ENCODE results near the gene TUSC2.

The TUSC2 gene

DNA sequence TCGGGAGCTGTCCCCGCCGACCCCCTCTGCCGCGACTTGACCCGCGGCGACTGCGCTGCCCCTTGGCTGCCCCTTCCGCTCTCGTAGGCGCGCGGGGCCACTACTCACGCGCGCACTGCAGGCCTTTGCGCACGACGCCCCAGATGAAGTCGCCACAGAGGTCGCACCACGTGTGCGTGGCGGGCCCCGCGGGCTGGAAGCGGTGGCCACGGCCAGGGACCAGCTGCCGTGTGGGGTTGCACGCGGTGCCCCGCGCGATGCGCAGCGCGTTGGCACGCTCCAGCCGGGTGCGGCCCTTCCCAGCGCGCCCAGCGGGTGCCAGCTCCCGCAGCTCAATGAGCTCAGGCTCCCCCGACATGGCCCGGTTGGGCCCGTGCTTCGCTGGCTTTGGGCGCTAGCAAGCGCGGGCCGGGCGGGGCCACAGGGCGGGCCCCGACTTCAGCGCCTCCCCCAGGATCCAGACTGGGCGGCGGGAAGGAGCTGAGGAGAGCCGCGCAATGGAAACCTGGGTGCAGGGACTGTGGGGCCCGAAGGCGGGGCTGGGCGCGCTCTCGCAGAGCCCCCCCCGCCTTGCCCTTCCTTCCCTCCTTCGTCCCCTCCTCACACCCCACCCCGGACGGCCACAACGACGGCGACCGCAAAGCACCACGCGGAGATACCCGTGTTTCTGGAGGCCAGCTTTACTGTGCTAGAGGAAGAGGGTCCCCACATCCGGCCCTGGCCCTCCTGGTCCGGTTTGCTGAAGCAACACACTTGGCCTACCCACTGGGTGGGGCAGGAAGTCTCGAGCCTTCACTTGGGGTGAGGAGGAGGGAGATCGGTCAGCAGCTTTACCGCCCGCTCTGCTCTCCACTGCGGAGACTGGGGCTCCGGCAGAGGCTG is 12.7 kb upstream of the TUSC2 start, which contains the start of gene RASSF1:
Gene RASSF1 (minus strand): TSS at position 389 of the 882 bp plus-strand sequence. CDS start 31 bp downstream, at position 358.
- Histone ChIP-seq H3K36me3 (ENCODE audit: low read depth) (peaks cover 8% of the 10 kb centered on the region), H3K27me3 (ENCODE audit: insufficient read depth, poor library complexity, severe bottlenecking) (no peaks in the 10 kb centered on the region), H3K4me1 (ENCODE audit: insufficient read depth, poor library complexity, severe bottlenecking) (peaks cover 10% of the 10 kb centered on the region), H3K27ac (ENCODE audit: poor library complexity, severe bottlenecking) (peak within 1 kb of the TSS; percentile 17), H3K9me3 (ENCODE audit: severe bottlenecking) (no peaks in the 10 kb centered on the region), H3K4me3 (ENCODE audit: severe bottlenecking) (peak within 1 kb of the TSS; percentile 39)
- DNase-seq (ENCODE audit: low spot score) (no peak), ATAC-seq (ENCODE audit: low read depth) (peak; percentile 37)
- TF ChIP-seq, protein P1, sequence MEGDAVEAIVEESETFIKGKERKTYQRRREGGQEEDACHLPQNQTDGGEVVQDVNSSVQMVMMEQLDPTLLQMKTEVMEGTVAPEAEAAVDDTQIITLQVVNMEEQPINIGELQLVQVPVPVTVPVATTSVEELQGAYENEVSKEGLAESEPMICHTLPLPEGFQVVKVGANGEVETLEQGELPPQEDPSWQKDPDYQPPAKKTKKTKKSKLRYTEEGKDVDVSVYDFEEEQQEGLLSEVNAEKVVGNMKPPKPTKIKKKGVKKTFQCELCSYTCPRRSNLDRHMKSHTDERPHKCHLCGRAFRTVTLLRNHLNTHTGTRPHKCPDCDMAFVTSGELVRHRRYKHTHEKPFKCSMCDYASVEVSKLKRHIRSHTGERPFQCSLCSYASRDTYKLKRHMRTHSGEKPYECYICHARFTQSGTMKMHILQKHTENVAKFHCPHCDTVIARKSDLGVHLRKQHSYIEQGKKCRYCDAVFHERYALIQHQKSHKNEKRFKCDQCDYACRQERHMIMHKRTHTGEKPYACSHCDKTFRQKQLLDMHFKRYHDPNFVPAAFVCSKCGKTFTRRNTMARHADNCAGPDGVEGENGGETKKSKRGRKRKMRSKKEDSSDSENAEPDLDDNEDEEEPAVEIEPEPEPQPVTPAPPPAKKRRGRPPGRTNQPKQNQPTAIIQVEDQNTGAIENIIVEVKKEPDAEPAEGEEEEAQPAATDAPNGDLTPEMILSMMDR (IDR thresholded peaks at IDR 0.05; ENCODE audit: poor library complexity, severe bottlenecking) = no peak

DNA sequence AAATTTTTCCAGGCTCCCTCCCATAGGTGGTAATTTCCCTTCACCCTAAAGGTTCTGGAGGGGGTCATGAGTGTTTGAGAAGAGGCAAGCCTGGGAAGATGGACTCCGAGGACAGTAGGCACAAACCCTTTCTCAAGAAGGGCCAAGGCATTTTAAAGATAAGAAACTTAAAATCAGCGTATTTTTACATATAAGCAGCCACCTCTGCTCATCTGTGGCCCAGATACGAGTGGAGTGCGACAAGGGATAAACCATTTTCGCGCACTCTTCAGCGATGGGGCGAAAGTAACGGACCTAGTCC is 12.1 kb upstream of the TUSC2 start:
- Histone ChIP-seq H3K9me3 (ENCODE audit: severe bottlenecking) (no peaks in the 10 kb centered on the region), H3K36me3 (ENCODE audit: low read depth) (peaks cover 14% of the 10 kb centered on the region), H3K27me3 (ENCODE audit: insufficient read depth, poor library complexity, severe bottlenecking) (no peaks in the 10 kb centered on the region), H3K27ac (ENCODE audit: poor library complexity, severe bottlenecking) (peak overlapping the region; percentile 17), H3K4me3 (ENCODE audit: severe bottlenecking) (peak overlapping the region; percentile 39), H3K4me1 (ENCODE audit: insufficient read depth, poor library complexity, severe bottlenecking) (peaks cover 15% of the 10 kb centered on the region)
- DNase-seq (ENCODE audit: low spot score) = no peak
- ATAC-seq (ENCODE audit: low read depth) = no peak
- TF ChIP-seq, protein P1 (IDR thresholded peaks at IDR 0.05; ENCODE audit: poor library complexity, severe bottlenecking) = no peak

DNA sequence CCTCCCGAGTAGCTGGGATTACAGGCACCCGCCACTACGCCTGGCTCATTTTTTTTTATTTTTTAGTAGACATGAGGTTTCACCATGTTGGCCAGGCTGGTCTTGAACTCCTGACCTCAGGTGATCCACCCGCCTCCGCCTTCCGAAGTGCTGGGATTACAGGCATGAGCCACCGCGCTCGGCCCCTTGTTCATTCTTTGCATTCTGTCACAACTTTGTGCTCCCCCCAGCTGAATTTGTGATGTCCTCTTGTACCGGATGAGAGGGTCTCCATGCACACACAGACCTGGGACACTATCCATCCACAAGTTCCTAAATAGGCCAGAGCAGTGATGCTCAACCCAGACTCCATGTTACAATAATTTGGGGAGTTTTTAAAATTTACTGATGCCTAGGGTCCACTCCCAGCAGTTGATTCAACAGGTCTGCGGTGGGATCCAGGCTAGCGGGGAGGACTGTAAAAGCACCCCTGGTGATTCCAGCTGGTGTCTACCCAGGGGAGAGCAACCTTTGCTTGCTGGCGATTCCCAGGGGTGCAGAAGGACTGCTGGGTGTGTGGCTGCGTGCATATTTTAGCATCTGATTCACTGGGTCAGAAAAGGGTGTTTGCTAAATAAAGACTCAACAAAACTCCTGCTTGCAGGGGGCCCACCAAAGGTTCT is 11.6 kb upstream of the TUSC2 start:
- Histone ChIP-seq H3K9me3 (ENCODE audit: severe bottlenecking) (no peaks in the 10 kb centered on the region), H3K36me3 (ENCODE audit: low read depth) (peaks cover 19% of the 10 kb centered on the region), H3K27ac (ENCODE audit: poor library complexity, severe bottlenecking) (peak overlapping the region; percentile 17), H3K27me3 (ENCODE audit: insufficient read depth, poor library complexity, severe bottlenecking) (no peaks in the 10 kb centered on the region), H3K4me1 (ENCODE audit: insufficient read depth, poor library complexity, severe bottlenecking) (peaks cover 19% of the 10 kb centered on the region), H3K4me3 (ENCODE audit: severe bottlenecking) (peak overlapping the region; percentile 39)
- no peak for DNase-seq (ENCODE audit: low spot score)
- ATAC-seq (ENCODE audit: low read depth) = no peak
- TF ChIP-seq, protein P1 (IDR thresholded peaks at IDR 0.05; ENCODE audit: poor library complexity, severe bottlenecking) = no peak

DNA sequence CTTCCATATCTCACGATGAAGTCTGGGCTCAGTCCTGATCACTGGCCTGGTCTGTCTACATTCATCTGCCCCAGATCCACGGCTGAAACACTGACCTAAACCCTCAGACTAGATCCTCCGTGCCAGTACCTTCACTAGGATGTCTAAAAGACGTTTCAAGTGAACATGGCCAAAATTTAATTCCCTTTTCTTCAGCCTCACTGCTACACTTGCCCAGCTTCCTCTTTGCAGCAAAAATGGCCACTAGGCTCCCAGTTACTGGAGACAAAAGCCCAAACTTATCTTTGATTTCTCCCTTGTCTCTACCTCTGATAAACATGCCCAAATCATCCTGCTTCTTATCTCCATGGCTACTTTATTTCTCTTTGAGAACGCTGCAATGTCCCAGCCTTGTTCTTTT is 10.9 kb upstream of the TUSC2 start:
- H3K4me3 ChIP-seq (ENCODE audit: severe bottlenecking) = no peak overlapping the region
- TF ChIP-seq, protein P1 (IDR thresholded peaks at IDR 0.05; ENCODE audit: poor library complexity, severe bottlenecking) = no peak
- ATAC-seq (ENCODE audit: low read depth) = no peak
- DNase-seq (ENCODE audit: low spot score) = no peak
- peaks cover 25% of the 10 kb centered on the region for H3K36me3 ChIP-seq (ENCODE audit: low read depth)
- H3K9me3 ChIP-seq (ENCODE audit: severe bottlenecking) = no peaks in the 10 kb centered on the region
- peaks cover 21% of the 10 kb centered on the region for H3K4me1 ChIP-seq (ENCODE audit: insufficient read depth, poor library complexity, severe bottlenecking)
- peak overlapping the region; percentile 83 for H3K27ac ChIP-seq (ENCODE audit: poor library complexity, severe bottlenecking)
- no peaks in the 10 kb centered on the region for H3K27me3 ChIP-seq (ENCODE audit: insufficient read depth, poor library complexity, severe bottlenecking)

All from RWPE2 (cell line).